GM10248 (cell line): ENCODE measurements around the gene HERPUD1.

Source experiments
- CTCF ChIA-PET: fragments of 300-600 bp; sonication (Branson Sonifier 250); formaldehyde crosslinking; extraction: SDS; loops from one replicate; lab custom pipeline; 2021; ENCODE audit warnings: antibody characterized with exemption; lab: Yijun Ruan, JAX
- POLR2A ChIA-PET: fragments of 350-650 bp; sonication (Branson Sonifier 250); formaldehyde crosslinking; extraction: SDS; loops from one replicate; lab custom pipeline; 2020; ENCODE audit warnings: antibody characterized with exemption; lab: Yijun Ruan, JAX
- DNase-seq: peaks from one replicate; pipeline ENCODE4 v3.0.0; 2012; ENCODE audit errors: extremely low spot score
- CTCF ChIP-seq: IDR thresholded peaks from 2 replicates; pipeline ENCODE4 v1.5.1; 2012; ENCODE audit warnings: mild to moderate bottlenecking, low read depth; ENCODE audit errors: extremely low read depth, missing control alignments, control extremely low read depth

The HERPUD1 gene

GRCh38 chr16:56960681-56961281 is 28.8 kb downstream of the HERPUD1 start:
- no peak for TF ChIP-seq CTCF
- ChIA-PET CTCF (interaction anchor here (6.9 to 16.9 kb wide), 4 partner anchors 8 to 123 kb away, joined by 37 to 376 read pairs (median 134); partner anchors contain the start of gene NLRC5), POLR2A (no interaction called here)
- DNase-seq = no peak

- no peak for TF ChIP-seq CTCF
- CTCF ChIA-PET = interaction anchor here (1.2 to 16.9 kb wide), 7 partner anchors 9 to 122 kb away, joined by 3 to 376 read pairs (median 53); partner anchors contain the start of genes NLRC5 and SLC12A3
- POLR2A ChIA-PET = no interaction called here
- no peak for DNase-seq
Measured at GRCh38 chr16:56961386-56961785, 29.4 kb downstream of the HERPUD1 start.

GRCh38 chr16:56961851-56962281 is 29.9 kb downstream of the HERPUD1 start, which contains the start of gene CETP:
CETP (plus strand) TSS chr16:56961950; CDS start chr16:56961980, 30 bp downstream.
- ChIA-PET CTCF (interaction anchor here (1.2 to 16.9 kb wide), 7 partner anchors 9 to 122 kb away, joined by 3 to 376 read pairs (median 53); partner anchors contain the start of genes NLRC5 and SLC12A3), POLR2A (no interaction called here)
- no peak for TF ChIP-seq CTCF
- DNase-seq = no peak

GRCh38 chr16:56964243-56965148 is 32.6 kb downstream of the HERPUD1 start:
- peak; percentile 99 for TF ChIP-seq CTCF
- CTCF ChIA-PET = interaction anchor here (0.6 to 16.9 kb wide), 59 partner anchors 12 to 401 kb away, joined by 3 to 376 read pairs (median 4); partner anchors contain the start of genes CPNE2, NLRC5 and SLC12A3
- POLR2A ChIA-PET = interaction anchor here (1.5 kb wide), 1 partner anchor 17 kb away, joined by 4 read pairs; no protein-coding TSS in a partner anchor
- DNase-seq = peak; percentile 90

GRCh38 chr16:56965149-56966092 is 33.5 kb downstream of the HERPUD1 start:
- ChIA-PET POLR2A (interaction anchor here (0.6 to 1.5 kb wide), 2 partner anchors 18 to 33 kb away, joined by 3 to 4 read pairs; no protein-coding TSS in a partner anchor), CTCF (interaction anchor here (0.6 to 16.9 kb wide), 35 partner anchors 13 to 457 kb away, joined by 3 to 376 read pairs (median 6); partner anchors contain the start of genes CPNE2, NLRC5 and SLC12A3)
- TF ChIP-seq CTCF = no peak
- no peak for DNase-seq
